CD4-positive, alpha-beta T cell treated with Interleukin-6 for 4 hours (primary cell): ENCODE measurements around the gene NEB.
"Not testable (repeated sequence)": the region's sequence is repeated elsewhere in the genome, so short reads cannot be mapped to it uniquely, and the experiment has no call there.

Source experiments
- DNase-seq: peaks from one replicate; pipeline ENCODE4 v3.0.0-alpha.2; 2020; ENCODE audit warnings: mixed read lengths

Gene NEB

GRCh38 chr2:151760139-151760650 is 25.9 kb upstream of the NEB start:
- no peak for DNase-seq

GRCh38 chr2:151758744-151759143 is 24.5 kb upstream of the NEB start:
- no peak for DNase-seq

- no peak for DNase-seq
Observed at GRCh38 chr2:151757861-151758260, 23.6 kb upstream of the NEB start.

- DNase-seq, result no peak
Observed at GRCh38 chr2:151756820-151757219, 22.5 kb upstream of the NEB start.

- no peak for DNase-seq
Observed at GRCh38 chr2:151754253-151754897, 20.1 kb upstream of the NEB start.

- DNase-seq, result no peak
Observed at GRCh38 chr2:151753540-151753939, 19.3 kb upstream of the NEB start.

GRCh38 chr2:151745261-151745660 is 11.0 kb upstream of the NEB start:
- DNase-seq, result not testable (repeated sequence)

- no peak for DNase-seq
Observed at GRCh38 chr2:151730262-151730975, 3.9 kb downstream of the NEB start.

GRCh38 chr2:151729837-151730236 is 4.4 kb downstream of the NEB start:
- no peak for DNase-seq

- no peak for DNase-seq
Observed at GRCh38 chr2:151729415-151729811, 4.9 kb downstream of the NEB start.

GRCh38 chr2:151728804-151729414 is 5.4 kb downstream of the NEB start:
- DNase-seq, result no peak

GRCh38 chr2:151727593-151728552 is 6.4 kb downstream of the NEB start:
- DNase-seq, result no peak

- no peak for DNase-seq
Observed at GRCh38 chr2:151721161-151721560, 13.1 kb downstream of the NEB start.

GRCh38 chr2:151720521-151720920 is 13.8 kb downstream of the NEB start:
- DNase-seq, result no peak

- DNase-seq, result no peak
Observed at GRCh38 chr2:151718796-151719195, 15.5 kb downstream of the NEB start.

- DNase-seq, result no peak
Observed at GRCh38 chr2:151718247-151718646, 16.0 kb downstream of the NEB start.

- DNase-seq, result no peak
Observed at GRCh38 chr2:151716721-151717120, 17.6 kb downstream of the NEB start.

- no peak for DNase-seq
Observed at GRCh38 chr2:151713291-151713903, 20.9 kb downstream of the NEB start.

GRCh38 chr2:151711025-151711424 is 23.3 kb downstream of the NEB start:
- no peak for DNase-seq

- no peak for DNase-seq
Observed at GRCh38 chr2:151708788-151709187, 25.5 kb downstream of the NEB start.

GRCh38 chr2:151707857-151708256 is 26.4 kb downstream of the NEB start:
- no peak for DNase-seq

GRCh38 chr2:151704480-151704961 is 29.8 kb downstream of the NEB start:
- not testable (repeated sequence) for DNase-seq
